HG03432 (cell line): ENCODE data around the gene DNAAF8.
"Not testable (repeated sequence)": the region's sequence is repeated elsewhere in the genome, so short reads cannot be mapped to it uniquely, and the experiment has no call there.

Experiments
- ATAC-seq: cut with Tn5 transposase; IDR thresholded peaks from one replicate; pipeline ENCODE4 v1.9.1; 2021; ENCODE audit warnings: mild to moderate bottlenecking, moderate library complexity; ENCODE audit not compliant: unreplicated experiment

DNAAF8 gene

DNA sequence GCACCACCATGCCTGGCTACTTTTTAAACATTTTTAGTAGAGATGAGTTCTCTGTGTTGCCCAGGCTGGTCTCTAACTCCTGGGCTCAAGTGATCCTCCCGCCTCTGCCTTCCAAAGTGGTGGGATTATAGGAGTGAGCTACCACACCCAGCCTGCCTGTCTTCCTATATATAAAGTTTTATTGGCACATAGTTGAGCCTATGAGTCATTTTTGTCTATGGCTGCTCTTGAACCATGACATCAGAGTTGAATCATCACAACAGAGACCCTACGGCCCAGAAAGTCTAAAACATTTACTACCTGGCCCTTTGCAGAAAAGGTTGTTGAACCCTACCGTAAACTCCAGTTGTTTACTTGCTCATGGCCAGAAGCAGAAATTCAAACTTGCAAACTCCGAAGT is 45.9 kb downstream of the DNAAF8 start:
- no peak for ATAC-seq

DNA sequence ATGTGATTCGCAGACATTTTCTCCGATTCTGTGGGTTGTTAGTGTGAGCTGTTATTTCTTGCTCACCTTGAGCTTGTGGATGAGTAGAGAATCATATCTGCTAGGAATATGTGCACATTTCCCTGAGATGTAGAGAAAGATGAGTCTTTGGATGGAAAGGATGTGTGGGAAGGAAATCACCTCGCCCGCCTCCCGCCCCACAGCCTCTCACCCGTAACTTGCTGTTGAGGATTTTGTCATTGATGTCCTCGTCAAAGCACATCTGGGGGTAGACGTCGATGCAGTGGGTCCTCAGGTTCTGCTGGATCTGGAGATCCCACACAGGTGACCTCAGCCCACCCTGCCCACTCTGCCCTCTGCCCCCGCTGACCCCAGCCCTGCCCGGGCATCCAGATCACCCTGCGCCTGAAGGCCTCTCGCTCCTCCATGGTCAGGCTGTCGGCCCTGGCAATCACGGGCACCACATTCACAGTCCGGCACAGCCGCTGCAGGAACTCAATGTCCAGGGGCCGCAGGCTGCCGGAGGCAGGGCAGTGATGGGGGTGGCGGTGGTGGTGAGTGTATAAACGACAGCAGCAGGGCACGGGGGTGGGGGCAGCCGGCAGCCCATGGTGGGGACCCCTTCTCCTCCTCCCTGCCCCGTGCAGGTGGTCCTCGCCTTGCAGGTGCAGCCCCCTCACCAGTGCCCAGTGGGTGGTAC is 49.1 kb downstream of the DNAAF8 start:
- no peak for ATAC-seq

DNA sequence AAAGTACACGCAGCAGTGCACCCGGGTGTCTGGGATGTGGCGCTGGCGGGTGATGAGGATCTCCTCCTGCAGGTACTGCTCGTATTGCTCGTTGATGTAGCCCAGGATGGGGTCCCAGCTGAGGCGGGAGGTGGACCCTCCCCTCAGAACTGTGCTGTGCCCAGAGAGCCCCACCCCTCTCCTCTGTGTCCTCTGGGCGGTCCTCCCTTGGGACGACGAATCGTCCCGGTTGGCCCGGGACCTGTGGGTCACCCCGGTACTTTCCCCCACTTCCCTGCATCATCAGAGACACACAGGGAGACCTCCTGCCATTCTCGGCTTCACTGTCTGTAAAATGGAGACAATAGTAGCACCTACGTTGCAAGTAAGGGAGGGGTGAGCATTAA is 49.6 kb downstream of the DNAAF8 start:
- ATAC-seq: no peak

DNA sequence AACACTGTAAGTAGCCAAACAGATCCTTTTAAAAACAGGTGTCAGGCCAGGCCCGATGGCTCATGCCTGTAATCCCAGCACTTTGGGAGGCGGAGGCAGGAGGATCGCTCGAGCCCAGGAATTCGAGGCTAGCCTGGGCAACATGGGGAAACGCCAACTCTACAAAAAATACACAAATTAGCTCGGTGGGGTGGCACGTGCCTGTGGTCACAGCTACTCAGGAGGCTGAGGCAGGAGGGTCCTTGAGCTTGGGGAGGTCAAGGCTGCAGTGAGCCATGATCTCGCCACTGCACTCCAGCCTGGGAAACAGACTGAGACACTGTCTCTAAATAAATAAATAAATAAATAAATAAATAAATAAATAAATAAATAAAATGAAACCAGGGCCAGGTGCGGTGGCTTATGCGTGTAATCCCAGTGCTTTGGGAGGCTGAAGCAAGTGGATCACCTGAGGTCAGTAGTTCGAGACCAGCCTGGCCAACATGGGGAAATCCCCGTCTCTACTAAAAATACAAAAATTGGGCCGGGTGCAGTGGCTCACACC is 50.2 kb downstream of the DNAAF8 start:
- ATAC-seq: not testable (repeated sequence)

DNA sequence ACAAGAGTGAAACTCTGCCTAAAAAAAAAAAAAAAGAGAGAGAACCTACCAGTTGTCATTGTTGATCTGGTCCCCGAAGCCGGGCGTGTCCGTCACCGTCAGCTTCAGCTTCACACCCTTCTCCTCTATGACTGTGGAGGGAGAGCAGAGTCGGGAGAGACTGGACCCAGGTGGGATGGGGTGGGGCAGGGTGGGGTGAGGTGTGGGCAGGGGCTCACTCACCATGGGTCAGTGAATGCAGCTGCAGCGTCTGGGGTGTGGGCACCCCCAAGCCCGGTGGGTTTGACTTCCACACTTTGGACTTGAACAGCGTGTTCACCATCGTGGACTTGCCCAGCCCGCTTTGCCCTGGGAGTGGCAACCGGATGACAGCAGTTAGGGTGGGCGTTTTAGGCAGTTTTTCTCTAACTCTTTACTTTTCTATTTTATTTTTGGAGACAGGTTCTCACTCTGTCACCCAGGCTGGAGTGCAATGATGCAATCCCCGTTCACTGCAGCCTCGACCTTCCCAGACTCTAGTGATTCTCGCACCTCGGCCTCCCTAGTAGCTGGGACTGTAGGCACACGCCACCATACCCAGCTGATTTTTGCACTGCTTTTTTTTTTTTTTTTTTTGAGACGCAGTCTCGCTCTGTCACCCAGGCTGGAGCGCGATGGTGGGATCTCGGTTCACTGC is 51.6 kb downstream of the DNAAF8 start:
- ATAC-seq: no peak

DNA sequence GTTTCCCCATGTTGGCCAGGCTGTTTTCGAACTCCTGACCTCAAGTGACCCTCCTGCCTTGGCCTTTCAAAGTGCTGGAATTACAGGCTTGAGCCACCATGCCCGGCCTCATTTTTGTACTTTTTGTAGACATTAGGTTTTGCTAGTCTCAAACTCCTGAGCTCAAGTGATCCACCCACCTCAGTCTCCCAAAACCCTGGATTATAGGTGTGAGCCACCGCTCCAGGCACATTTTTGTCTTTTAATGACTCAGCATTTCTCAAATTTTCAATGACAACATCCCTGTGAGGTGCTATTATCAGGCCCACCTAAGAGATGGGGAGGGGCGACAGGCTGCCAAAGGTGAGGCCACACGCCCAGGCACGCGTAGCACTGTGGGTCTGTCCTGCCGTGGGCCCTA is 52.7 kb downstream of the DNAAF8 start:
- no peak for ATAC-seq

DNA sequence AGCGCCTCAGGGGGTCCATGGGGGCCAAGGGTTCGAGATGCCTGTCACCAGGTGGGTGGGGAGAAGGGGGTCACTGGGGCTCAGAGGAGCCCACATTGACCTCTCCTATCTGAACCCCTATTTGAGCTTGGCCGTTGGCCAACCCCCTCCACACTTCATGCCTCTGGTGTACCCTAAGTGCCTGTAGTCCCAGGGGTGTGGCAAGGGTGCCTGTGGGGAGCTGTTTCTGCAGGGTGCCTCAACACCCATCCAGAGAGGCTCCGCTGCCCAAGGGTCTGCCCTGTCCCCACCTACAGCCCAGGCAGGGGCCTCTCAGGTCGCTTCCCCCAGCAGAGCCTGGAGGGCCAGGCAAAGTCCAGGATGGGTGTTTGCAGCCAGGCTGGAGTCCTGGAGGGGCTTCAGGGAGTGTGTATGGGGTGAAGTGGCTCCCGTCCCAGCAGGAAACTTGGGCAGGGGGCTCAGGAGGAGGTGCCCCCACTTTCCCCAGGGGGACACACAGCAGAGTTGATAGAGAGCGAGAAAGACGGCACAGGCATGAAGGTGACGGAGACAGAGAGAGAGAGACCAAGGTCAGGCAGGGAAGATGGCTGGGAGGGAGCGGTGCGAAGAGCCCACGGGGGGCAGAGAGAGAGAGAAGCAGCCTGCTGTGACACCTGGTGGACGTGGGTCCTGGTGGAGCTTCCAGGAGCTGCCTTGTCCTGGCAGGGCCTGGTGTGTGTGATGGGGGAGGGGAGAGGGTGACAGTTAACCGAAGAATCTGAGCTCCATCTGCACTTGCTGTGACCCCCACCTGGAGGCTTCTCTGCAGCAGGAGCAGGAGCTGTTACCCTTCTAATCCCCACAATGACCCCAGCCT is 53.5 kb downstream of the DNAAF8 start, which contains the start of gene SEPTIN12:
Gene SEPTIN12, minus strand, starts transcription at position 719 of the 856 bp plus-strand sequence. Its CDS starts 700 bp downstream, at position 19.
- no peak for ATAC-seq

DNA sequence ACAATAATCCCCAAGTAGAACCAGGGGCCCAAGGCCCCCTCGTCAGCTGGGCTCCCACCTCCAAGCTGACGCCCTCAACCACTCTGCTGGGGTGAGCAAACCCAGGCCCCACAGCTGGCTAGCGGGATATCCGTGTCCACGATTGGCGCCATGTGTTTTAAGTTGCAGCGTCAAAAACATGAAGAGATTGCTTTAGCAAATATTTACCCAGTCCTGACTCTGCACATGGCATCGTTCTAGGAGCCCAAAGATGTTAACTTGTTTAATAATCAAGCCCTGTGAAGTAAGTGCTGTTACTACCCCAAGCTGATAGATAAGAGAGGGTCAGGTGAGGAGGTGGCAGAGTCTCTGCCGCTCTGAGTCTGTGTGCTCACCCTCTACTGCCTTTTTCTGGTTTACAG is 54.2 kb downstream of the DNAAF8 start:
- no peak for ATAC-seq

DNA sequence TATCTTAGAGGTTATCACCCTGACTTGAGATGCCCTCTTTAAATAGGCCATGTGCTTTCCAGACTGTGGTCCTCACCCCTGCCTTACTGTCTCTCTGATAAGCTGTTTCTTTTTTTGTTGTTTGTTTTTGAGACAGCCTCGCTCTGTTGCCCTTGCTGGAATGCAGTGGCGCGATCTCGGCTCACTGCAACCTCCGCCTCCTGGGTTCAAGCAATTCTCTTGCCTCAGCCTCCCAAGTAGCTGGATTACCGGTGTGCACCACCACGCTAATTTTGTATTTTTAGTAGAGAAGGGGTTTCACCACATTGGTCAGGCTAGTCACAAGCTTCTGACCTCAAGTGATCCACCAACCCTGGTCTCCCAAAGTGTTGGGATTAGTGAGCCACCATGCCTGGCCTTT is 54.6 kb downstream of the DNAAF8 start:
- ATAC-seq: no peak

DNA sequence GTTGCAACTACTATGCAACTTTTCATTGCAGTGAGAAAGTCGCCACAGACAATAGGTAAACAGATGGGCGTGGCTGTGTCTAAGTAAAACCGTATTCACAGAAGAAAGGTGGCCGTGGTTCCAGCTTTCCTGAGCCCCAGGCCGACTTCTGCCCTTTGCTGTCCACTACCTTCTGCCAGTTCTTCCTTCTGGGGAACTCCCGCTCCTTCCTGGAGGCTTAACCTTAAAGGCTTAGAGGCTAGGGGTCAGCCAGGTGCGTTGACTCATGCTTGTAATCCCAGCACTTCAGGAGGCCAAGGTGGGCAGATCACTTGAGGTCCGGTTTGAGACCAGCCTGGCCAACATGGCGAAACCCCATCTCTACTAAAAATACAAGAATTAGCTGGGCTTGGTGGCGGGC is 55.9 kb downstream of the DNAAF8 start:
- no peak for ATAC-seq

DNA sequence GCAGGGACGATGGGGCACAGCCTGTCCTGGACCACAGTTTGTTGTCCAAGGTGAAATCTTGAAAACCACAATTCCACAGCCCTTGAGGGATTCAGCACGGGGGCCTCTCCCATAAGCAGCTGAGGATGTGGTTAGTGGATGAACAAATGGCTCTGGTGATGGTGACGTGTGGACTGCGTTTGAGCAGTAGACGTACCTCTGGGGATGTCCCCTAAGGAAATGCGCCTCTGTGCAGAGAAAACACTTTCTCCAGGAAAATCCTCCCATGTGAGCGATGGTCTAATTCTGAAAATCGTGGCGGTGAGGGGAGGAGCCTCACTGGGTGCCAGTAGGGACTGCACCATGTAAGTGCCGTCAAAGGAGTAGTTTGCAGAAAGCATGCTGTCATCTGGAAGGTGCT is 56.5 kb downstream of the DNAAF8 start:
- no peak for ATAC-seq

DNA sequence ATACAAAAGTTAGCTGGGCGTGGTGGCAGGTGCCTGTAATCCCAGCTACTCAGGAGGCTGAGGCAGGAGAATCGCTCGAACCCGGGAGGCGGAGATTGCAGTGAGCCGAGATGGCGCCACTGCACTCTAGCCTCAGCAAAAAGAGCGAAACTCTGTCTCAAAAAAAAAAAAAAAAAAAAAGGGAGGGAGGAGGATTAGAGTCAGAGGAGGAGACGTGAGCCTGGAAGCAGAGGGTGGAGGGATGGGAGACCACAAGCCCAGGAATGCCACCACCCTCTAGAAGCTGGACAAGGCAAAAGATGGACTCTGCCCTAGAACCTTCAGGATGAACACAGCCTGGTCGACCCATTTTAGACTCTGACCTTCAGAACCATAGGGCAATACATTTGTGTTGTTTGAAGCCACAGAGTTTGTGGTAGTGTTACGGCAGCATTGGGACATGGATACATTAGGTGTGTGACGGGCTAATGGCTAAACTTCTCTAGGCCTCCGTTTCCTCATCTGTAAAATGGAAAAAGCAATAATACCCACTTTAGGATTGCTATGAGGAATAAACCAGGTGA is 58.7 kb downstream of the DNAAF8 start:
- no peak for ATAC-seq

DNA sequence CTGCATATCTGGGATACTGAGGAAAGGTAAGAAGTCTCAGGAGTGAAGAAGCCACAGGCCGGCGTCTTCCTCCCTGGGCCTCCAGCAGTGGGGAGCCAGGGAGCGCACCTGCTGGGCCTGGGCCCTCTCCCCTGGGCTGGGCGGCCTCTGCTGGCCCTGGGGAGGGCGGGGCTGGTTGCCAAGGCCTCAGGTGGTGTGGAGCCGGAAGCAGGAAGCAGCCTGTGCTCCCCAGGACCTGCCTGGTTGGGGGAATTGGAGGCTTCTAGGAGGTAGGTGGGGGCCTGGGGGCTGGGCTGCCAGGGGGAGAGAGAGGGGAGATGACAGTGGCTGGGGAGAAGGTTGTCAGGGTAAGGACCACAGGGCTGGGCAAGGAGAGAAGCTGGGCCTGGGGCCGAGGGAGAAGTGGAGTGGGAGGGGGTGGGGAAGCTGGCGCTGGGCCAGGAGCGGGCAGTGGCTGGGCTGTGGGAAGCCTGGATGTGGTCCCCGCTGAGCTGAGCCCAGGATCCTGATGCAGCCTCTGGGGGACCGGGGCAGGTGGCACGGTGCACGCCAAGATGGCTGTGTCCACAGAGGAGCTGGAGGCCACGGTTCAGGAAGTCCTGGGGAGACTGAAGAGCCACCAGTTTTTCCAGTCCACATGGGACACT is 61.0 kb downstream of the DNAAF8 start, which contains the start of gene SMIM22:
Gene SMIM22, plus strand, starts transcription at position 189 of the 647 bp plus-strand sequence. Its CDS starts 366 bp downstream, at position 555.
- ATAC-seq: no peak

DNA sequence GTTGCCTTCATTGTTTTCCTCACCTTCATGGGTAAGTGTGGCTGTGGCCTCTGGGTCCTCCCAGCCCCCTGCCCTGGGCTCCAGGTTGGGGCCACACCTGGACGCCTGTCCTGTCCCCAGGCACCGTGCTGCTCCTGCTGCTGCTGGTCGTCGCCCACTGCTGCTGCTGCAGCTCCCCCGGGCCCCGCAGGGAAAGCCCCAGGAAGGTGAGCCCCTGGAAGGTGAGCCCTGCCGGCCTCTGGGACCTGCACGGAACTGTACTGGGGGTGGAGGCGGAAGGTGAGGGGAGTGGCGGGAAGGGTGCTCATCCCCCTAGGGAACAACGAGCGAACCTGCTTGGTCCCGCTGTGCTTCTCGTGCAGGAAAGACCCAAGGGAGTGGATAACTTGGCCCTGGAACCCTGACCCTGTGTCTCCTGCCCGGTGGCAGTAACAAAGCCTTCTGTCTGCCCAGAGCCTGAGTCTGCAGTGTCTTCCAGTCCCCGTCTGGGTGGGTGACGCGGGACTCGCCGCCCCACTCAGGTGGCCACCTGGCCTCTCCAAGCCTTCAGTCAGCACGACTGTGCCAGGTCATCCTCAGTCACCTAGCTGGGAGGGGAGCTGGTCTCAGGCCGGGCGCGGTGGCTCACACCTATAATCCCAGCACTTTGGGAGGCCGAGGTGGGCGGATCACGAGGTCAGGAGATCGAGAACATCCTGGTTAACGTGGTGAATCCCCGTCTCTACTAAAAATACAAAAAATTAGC is 61.7 kb downstream of the DNAAF8 start:
- ATAC-seq: no peak

DNA sequence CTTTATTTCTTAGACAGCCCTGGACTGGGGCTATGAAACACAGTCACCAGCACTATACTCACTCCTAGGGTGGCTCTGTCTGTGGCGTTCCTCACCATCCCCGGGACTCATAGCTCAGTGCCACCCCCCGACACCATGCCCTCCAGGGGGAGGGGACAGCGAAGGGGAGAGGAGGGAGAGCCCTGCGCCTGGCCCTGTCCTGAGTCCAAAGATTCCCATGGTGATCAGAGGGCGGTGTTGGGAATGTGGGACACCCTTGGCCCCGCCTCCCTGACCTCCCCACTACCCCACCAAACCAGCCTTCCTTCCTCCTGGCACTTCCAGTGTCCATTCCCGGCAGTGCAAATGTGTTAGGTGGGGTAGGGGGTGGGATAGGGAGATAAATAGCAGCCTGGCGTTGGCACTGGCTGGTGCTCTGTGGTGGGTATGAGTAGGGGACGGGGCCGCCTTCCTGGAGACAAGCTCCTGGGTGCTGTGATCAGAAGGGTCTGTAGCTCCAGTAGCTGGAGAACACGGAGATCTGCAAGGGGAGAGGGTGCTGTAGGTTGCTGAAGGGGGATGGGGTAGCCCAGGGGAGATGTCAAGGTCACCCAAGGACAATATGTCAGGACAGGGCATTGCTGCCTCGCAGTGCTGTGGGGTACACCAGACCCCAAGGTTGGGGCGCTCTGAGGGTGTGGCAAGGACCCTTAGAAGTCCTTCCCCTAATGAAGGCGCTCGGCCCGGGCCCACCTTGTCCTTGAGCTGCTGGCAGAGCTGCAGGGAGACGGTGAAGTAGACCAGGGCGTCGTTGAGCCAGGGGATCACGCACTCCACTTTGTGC is 62.9 kb downstream of the DNAAF8 start:
- no peak for ATAC-seq

DNA sequence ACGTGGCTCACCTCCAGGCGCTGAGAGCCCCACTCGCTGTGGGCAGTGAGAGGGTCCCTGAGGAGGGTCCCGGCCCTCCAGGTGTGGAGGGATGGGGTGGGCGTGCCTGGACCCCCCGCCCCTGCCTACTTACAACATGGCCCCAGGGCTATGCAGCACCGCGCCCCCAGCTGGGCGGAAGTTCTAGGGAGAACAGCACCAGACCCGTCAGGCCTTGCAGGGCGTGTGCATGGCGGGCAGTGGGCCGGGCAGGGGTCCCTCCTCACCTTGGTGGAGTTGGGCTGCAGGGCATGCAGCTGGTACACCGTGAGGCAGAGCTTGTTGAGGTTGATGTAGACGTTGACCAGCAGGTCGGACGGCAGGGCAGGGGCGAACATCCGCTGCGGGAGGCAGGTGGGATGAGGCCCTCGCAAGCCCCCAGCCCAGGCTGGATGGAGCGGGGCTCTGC is 63.5 kb downstream of the DNAAF8 start:
- ATAC-seq: no peak

DNA sequence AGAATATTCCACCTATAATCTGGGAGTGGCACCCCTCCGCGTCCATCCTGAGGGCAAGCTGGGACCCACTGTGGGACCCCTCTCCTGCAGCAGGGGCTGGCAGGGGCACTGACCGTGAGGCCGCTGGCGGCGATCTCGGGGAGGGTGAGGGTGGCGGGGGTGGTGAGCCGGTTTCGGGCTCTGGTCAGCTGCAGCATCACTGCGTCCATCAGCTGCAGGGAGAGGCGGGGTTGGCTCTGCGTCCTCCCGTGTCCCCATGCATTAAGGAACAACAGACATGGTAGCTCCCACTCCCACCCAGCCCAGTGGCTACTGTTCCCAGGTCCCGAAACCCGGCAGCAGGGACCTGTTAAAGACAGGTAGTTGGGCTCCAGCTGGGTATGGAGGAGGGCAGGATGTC is 64.1 kb downstream of the DNAAF8 start:
- no peak for ATAC-seq
